Endometrium (tissue), 2 donors: ENCODE results near the gene WDR73.
"Not testable (repeated sequence)": the region's sequence is repeated elsewhere in the genome, so short reads cannot be mapped to it uniquely, and the experiment has no call there.

Experiments used
- FAIRE-seq: peaks from 2 replicates; lab custom pipeline; 2012; peaks lifted over from hg19 to GRCh38; lab: Jason Lieb, UNC
- donor health status: control.
- donor health status: control.

Gene WDR73

DNA sequence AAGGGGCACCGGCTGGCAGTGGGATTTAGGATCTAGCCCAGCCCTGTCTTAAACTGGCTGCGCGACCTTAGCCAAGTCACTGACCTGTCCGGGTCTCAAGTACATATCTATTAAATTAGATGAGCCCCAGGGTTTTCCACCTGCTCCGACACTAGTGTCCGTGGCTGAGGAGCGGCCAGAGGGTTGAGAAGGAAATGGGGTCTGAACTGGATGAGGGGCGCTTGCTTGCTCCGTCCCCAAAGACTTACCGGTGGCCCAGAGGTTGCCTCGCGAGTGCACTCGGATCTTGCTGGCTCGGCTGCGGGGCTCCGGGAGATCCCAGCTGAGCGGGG lies 3.6 kb upstream of the WDR73 start:
- FAIRE-seq, result no peak

DNA sequence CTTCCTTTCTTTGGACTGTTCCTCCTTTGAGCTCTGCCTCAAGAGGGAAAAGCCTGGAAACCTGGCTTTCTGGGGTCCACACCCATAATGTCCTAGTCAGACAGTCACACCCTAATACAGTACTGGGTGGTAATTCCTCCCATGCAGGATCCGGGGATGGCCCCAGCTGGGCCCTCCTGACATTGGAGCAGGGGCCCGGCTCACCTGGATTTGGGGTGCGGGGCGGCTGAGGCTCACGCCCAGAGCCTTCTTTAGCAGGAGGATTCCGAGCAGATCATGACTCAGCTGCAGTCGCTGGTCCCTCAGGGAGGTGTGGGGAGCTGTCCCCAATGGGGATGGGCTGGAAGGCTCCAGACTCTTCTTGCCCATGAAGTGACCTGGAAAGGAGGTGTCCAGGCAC lies 2.9 kb upstream of the WDR73 start:
- no peak for FAIRE-seq

DNA sequence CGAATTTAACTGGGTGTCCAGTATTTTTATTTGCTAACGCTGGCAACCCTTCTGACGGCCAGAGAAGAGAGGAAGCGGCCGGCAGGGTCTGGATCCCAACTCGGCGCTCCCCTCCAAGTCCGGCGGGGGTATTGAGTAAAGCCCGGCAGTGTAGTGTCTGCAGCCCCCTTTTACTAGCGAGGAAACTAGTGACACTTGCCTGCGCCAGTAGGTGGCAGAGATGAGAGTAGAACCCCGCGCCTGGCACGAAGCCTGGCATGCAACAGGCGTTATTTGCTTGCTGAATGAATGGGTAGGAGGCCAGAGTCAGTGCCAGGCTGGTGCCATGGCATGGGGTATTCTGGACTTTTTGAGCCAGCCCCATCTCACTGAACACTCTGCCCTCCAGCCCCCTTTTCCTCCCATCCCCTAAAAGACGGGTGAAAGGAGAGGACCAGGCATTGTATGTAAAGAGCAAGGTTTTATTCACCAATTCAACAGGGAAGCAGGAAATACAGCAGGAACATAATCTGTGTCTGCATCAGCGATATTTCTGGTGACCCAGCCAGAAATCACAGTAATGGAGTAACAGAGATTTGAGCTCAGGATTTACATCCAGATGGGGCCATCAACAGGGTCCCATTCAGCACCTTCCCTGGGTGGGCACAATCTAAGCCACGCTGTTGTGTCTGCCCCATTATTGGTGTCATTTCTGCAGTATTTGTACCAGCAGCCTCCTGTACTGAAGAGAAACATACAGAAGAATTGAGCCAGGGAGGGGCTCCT lies 788 bp upstream of the WDR73 start:
- FAIRE-seq, result no peak

- no peak for FAIRE-seq
Observed at GRCh38 chr15:84653584-84653909, 536 bp downstream of the WDR73 start.

- no peak for FAIRE-seq
Observed at GRCh38 chr15:84649706-84650105, 4.4 kb downstream of the WDR73 start.

DNA sequence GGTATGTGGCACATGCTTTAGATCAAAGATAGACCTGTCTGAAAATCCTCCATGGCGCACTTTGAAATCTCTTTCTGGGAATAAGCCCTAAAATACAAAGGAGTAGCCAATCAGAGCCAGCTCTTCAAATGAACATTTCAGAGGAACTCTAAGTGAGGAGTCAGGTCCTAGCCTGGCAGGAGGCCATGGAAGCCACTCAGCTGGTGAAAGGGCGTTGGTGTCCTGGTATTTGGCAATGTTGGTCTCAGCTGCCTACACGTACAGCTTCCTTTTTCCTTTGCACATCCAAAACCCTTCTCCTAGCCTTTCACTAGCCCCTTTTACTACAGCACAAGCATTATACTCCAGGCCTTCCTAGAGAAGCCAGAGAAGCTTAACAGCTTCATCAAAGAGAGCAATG lies 5.5 kb downstream of the WDR73 start:
- no peak for FAIRE-seq

DNA sequence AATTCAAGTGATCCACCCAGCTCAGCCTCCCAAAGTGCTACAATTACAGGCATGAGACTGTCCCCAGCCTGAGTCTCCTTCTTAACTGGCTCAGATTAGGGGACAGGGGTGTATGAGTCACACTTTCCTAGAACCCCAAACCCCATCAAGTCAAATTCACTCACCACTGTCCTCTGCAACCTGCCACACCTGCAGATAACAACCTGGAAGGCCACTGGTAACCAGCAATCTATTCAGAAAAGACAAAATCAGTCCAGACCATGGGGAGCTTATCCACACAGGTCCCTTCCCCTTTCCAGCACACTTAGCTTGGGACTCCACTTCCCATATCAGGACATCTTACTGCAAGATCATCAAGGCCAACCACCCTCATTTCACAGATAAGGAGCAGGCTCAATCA lies 6.4 kb downstream of the WDR73 start:
- no peak for FAIRE-seq

GRCh38 chr15:84645997-84646396 lies 8.1 kb downstream of the WDR73 start:
- no peak for FAIRE-seq

DNA sequence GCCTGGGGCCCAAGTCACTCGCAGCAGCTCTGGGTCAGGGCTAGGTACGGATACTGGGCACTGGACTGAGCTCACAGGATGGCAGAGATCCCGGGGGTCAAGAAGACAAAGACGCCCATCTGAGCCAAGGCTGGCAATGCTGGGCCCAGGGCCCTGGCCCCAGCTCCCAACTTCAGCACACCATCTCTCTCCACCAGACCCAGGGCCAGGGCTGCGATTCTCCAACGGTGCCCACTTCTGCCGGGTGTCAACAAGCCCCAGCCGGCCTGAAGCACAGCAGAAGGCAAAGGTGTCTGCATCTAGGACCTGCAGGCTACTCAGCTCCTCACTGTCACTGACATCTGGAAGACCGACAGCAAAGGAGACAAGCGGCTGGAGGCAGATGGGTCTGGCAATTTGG lies 8.6 kb downstream of the WDR73 start:
- no peak for FAIRE-seq

DNA sequence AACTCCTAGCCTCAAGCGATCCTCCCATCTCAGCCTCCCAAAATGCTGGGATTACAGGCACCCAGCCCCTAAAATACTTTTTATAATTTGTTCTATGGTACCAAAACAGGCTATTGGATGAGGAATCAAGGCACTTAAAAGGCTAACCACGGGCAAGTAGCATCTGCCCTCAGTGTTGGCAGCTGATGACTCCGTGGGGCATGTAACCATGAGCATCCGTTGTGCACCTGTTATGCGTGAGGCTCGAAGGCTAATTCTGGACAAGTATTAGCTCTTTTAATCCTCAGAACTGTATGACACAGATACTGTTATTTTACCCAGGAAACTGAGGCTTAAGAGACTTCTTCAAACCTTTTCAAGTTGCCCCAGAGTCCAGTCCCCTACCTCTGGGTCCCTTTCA lies 10.2 kb downstream of the WDR73 start:
- FAIRE-seq, result no peak

DNA sequence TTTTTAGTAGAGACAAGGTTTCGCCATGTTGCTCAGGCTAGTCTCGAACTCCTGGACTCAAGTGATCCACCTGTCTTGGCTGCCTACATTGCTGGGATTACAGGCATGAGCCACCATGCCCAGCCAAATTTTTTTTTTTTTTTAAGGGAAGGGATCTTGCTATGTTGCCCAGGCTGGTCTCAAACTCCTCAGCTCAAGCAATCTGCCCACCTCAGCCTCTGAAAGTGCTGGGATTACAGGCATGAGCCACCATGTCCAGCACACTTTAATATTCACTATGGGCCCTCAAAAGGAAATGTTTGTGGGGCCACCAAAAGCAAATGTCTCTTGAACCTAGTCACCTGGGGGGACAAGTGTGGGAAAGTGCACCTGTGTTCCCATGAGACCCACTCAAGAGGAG lies 11.4 kb downstream of the WDR73 start:
- not testable (repeated sequence) for FAIRE-seq

DNA sequence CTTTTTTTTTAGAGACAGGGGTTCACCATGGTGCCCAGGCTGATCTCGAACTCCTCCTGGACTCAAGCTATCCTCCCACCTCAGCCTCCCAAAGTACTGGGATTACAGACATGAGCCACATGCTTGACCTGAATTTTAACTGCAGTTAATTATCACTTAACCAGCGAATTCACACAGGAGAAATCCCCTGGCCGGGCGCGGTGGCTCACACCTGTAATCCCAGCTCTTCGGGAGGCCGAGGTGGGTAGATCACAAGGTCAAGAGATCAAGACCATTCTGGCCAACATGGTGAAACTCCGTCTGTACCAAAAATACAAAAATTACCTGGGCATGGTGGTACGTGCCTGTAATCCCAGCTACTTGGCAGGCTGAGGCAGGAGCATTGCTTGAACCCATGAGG lies 12.2 kb downstream of the WDR73 start:
- not testable (repeated sequence) for FAIRE-seq

DNA sequence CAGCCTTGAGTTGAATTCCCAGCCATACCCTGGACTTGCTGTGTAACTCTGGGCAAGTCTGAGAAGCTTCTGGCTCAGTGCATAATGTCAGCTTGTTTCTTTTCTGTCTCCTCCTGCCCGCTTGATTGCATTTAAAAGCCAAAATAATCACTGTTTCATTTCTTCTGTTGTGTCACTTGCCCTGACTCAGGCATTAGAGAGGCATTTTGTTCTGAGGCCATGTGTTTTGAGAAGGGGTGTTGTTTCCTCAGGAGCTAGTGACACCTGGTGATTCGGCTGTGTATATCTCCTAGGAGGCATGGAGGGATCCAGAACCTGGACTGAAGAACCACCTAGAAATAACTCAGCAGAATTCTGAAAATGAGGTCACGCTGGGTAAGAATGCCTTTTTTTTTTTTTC lies 16.0 kb downstream of the WDR73 start:
- FAIRE-seq, result no peak

DNA sequence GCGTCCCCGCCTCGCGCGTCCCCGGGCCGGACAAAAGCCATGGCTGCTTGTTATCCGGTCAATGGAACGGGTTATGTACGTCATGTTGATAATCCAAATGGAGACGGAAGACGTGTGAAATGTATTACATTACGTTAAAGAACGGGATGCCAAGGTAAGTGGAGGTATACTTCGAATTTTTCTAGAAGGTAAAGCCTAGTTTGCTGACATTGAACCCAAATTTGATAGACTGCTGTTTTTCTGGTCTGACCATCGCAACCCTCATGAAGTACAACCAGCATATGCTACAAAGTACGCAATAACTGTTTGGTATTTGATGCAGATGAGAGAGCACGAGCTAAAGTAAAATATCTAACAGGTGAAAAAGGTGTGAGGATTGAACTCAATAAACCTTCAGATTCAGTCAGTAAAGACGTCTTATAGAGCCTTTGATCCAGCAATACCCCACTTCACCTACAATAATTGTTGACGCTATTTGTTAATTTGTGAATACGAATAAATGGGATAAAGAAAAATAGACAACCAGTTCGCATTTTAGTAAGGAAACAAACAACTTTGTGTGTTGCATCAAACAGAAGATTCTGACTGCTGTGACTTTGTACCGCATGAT lies 19.8 kb downstream of the WDR73 start:
- no peak for FAIRE-seq

- no peak for FAIRE-seq
Observed at GRCh38 chr15:84633311-84634227, 20.5 kb downstream of the WDR73 start.

DNA sequence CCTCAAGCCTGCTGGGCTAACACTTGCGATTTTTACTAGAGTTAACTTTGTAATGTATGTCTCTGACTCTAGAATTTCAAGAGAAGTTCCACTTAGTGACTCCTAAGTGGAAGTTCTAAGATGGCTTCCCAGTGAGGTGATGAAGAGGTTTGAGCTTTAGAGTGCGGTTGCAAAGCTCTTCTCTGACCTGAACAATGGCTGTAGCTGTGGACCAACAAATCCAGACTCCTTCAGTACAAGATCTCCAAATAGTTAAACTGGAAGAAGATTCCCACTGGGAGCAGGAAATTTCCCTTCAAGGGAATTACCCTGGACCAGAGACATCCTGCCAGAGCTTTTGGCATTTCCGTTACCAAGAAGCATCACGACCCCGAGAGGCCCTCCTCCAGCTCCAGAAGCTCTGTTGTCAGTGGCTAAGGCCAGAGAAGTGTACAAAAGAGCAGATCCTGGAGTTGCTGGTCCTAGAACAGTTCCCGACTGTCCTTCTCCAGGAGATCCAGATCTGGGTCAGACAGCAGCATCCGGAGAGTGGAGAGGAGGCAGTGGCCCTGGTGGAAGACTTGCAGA lies 22.3 kb downstream of the WDR73 start:
- FAIRE-seq, result no peak

GRCh38 chr15:84629033-84629432 lies 25.1 kb downstream of the WDR73 start:
- no peak for FAIRE-seq

DNA sequence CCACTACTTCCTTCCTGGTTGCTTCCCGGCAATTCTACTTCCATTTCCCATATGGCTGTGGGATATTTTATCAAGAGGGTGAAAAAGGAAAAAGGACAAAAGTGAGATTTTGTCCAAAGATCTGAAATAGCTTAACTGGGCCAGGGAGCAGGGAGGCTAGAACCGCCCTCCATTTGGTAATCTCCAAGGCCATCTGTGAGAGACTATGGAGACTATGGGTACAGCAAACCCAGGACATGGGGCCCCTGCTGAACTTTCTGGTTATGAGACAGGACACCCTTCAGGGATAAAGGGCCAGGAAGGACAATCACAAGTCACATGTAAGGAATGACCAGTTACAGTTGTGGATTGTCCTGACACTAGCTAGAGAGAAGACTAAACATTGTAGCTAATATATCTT lies 29.0 kb downstream of the WDR73 start:
- no peak for FAIRE-seq

DNA sequence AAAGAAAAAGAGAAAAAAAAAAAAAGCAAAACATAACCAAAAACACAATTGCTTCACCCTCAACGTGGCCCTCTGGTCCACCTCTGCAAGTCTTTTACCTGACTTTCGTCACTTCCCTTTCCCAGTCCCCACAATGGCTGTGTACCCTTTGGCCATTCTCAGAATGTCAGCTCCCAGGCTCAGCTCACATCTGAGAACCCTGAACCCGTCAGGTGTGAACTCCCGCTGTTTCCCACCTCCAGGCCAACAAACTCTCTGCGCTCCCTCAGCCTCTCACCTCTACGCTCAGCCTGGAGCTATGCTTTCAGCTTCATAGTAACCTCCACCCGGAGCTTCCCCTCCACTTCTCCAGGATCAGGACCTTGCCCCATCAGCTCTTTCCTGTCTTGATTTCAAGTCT lies 29.7 kb downstream of the WDR73 start:
- no peak for FAIRE-seq

- no peak for FAIRE-seq
Observed at GRCh38 chr15:84621358-84621979, 32.6 kb downstream of the WDR73 start.

DNA sequence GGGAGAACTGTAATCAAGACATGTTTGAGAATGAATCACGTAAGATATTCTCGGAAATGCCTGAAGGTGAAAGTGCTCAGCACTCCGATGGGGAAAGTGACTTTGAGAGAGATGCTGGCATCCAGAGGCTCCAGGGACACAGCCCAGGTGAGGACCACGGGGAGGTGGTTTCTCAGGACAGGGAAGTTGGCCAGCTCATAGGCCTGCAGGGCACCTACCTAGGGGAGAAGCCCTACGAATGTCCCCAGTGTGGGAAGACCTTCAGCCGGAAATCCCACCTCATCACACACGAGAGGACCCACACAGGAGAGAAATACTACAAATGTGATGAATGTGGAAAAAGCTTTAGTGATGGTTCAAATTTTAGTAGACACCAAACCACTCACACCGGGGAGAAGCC lies 33.5 kb downstream of the WDR73 start:
- no peak for FAIRE-seq

DNA sequence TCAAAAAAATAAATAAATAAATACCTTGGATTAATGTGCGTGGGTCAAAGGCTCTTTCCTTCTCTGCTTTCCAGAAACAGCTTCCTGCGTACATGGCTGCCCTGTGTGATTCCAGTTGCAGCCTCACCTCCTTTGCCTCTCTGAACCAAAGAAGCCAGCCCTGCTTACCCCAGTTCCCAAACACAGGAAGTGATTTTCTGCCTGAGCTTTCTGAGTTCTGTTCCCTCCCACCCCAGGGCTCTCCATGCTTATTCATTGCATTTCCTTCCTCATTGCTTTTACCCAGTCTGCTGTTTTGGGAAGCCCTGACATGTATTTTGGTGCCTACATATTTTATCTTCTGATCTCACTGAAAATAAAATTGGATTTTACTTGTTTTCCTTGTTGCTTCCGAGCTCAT lies 37.8 kb downstream of the WDR73 start:
- FAIRE-seq, result no peak

DNA sequence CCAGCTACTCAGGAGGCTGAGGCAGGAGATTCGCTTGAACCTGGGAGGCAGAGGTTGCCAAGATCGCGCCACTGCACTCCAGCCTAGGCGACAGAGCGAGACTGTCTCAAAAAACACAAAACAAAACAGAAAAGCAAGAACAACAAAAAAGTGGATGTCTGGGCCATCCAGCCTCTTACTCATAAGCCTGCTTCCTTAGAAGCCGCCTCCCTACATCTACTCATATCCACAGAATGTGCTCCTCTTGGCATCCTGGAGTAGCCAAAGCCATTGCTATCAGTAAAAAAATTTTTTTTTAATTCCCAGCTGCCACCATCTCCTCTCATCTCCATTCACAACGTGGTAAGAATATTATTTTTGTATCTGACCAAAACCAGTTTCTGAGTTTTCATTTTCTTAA lies 42.5 kb downstream of the WDR73 start:
- no peak for FAIRE-seq
